Stimulated activated CD8-positive, alpha-beta memory T cell treated with anti-CD3 and anti-CD28 coated beads, Interleukin-4, amount 100 ng/mL, for 24 hours (primary cell): Measurements from ENCODE around the gene GPR156.
"Not testable (repeated sequence)": the region's sequence is repeated elsewhere in the genome, so short reads cannot be mapped to it uniquely, and the experiment has no call there.

Experiments used
- DNase-seq: peaks from one replicate; pipeline ENCODE4 v3.0.0-alpha.2; 2020; ENCODE audit warnings: low read depth

Gene GPR156

DNA sequence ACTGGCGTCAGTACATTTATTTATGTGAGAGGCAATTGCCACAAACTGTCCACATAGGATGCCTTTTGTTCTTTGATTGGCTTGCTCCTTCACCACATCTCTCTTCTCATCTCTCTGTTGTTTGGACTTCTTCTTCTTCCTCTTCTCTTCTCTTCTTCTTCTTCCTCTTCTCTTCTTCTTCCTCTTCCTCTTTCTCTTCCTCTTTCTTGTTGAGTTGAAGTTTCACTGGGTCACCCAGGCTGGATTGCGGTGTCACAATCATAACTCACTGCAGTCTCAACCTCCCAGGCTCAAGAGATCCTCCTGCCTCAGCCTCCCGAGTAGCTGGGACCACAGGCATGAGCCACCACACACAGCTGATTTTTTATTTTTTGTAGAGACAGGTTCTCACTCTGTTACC lies 123.1 kb downstream of the GPR156 start:
- no peak for DNase-seq

DNA sequence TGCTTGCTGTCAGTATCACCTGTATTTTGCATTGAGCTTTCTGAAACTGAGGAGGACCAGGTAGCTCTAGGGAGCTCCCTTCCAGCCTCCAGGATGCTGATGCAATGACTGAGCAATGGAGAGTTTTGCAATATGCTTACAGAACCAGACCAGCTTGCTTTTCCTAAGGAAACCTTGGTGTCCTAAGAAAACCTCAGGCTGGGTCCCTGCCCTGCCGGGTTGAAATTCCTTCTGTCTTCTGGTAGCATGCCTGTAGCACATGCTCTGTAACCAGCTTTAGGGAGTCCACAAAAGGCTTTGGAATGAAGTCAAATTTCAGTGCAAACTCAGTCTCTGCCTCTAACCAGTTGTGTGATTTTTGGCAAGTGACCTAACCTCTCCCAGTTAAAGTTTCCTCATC lies 125.0 kb downstream of the GPR156 start:
- DNase-seq = no peak

DNA sequence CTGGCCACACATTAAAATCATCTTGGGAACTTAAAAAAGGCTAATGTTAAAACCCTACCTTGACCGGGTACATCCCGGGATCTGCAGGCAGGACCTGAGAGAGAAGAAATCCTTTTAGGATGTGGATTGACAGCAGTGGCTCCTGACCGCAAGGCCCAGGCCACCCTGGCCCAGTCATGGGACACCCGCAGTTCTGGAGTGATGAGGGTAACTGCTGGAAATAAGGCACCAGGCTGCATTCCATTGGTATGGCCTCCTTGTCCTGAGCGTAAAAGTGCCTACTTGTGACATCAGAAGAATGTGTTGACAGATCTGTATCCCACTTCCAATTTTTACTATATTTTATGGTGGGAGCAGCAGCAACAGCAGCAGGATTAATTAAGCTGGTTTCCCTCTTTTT lies 127.3 kb downstream of the GPR156 start:
- DNase-seq = no peak

DNA sequence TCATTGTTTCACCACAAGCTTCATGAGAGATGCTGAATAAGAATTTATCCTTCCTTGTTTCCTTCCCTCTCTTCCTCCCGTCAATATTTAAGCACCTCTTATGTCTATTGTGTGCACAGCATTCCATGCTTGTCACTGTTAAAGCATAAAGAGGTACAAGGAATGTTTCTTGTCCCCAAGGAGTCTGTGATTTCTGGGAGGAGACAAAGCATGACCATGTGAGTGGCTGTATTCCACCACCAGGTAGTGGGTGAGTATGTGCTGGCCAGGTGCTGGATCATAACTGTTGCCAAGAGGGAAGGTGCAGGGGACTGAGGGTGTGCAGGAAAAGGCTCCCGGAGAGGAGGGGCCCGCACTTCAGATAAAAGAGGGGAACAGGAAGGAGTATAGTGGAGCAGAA lies 127.9 kb downstream of the GPR156 start:
- DNase-seq = no peak

DNA sequence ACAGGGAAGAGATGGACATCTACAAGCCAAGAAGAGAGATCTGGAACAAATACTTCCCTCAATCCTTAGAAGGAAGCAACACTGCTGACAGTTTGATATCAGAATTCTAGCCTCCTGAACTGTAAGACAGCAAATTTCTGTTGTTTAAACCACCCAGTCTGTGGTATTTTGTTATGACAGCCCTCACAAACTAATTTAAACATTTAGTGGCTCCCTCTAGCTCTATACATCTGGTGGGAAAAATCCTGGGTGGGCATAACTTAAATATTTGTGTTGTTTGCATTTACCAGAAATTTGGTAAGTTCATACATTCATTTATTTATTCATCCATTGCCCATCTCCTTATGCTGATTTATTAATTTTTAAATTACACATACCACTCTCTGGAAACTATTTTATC lies 128.3 kb downstream of the GPR156 start:
- no peak for DNase-seq

DNA sequence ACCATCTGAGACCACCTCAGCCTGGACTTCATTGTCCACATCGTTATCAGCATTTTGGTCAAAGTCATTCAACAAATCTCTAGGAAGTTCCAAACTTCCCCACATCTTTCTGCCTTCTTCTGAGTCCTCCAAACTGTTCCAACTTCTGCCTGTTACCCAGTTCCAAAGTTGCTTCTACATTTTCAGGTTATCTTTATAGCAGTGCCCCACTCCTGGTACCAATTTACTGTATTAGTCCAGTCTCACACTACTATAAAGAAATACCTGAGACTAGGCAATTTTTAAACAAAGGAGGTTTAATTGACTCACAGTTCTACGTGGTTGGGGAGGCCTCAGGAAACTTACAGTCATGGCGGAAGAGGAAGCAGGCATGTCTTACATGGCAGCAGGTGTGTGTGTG lies 129.3 kb downstream of the GPR156 start:
- DNase-seq = not testable (repeated sequence)

DNA sequence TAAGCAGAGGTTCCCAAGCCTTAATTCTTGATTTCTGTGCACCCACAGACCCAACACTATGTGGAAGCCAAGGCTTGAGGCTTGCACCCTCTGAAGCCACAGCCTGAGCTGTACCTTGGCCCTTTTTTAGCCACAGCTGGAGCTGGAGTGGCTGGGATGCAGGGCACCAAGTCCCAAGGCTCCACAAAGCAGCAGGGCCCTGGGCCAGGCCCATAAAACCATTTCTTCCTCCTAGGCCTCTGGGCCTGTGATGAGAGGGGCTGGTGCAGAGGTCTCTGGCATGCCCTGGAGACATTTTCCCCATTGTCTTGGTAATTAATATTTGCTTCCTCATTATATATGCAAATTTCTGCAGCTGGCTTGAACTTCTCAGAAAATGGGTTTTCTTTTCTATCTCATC lies 129.9 kb downstream of the GPR156 start:
- no peak for DNase-seq

DNA sequence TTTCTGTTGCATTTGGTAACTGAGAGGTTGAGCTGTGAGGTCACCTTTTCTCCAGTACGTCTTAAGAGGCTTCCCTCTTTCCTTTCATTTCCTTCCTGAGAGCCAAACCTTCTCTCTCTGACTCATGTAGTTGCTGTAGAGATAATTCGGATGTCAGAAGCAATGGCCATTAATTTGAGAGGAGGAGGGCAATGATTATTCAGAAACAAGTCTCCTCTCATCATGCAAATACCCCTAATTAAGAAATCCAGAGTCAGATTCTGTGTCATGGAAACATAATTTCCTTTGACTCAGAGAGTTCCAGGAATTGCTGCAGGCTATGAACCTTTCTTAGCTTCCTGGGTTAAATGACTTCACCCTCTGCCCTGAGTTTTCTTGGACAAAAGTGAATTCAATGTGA lies 131.7 kb downstream of the GPR156 start:
- DNase-seq = no peak

DNA sequence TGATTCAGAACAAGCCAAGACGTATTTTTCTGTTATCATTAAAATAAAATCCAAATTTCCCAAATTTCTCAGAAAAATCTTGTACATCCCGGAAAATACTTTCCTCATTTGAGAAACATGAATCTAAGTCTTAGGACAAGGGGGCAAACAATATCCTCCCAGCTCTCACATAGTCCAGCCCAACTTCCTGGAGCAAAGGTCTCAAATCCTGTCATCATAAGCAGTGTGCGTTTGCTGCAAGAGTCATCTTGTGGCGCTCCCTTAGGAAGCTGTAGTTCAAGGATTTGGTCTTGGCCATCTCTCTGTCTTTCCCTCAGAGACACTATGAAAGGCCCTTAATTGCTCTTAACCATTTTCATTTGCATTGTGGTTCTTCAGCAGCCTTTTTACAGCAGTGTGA lies 133.2 kb downstream of the GPR156 start:
- no peak for DNase-seq

DNA sequence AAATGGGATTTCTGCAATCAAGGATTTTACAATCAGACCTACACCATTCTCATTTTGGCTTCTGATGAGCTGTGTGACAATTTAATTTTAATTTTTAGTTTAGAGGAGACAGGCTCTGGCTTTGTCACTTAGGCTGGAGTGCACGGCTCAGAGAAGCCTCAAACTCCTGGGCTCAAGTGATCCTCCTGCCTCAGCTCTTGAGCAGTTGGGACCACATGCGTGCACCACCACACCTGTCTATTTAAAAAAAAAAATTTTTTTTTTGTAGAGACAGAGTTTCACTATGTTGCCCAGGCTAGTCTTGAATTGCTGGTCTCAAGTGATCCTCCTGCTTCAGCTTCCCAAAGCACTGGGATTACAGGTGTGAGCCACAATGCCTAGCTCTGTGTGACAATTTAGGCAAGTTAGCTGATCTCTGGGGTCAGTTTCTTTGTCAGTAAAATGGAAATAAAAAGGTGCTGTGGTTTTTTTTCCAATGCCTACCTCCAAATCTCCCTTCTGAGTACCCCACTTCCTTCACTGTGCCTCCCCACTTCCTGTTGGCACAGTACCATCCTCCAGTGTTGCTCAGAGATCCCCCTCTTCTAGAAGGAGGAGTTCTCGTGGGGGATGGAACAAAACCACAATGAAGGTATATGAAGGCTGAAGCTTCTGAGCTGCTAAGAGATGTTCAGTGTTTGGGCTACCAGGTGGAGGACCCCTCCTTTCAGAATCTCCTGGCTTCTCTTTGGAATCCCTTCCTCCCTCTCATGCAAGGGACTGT lies 136.7 kb downstream of the GPR156 start:
- no peak for DNase-seq

DNA sequence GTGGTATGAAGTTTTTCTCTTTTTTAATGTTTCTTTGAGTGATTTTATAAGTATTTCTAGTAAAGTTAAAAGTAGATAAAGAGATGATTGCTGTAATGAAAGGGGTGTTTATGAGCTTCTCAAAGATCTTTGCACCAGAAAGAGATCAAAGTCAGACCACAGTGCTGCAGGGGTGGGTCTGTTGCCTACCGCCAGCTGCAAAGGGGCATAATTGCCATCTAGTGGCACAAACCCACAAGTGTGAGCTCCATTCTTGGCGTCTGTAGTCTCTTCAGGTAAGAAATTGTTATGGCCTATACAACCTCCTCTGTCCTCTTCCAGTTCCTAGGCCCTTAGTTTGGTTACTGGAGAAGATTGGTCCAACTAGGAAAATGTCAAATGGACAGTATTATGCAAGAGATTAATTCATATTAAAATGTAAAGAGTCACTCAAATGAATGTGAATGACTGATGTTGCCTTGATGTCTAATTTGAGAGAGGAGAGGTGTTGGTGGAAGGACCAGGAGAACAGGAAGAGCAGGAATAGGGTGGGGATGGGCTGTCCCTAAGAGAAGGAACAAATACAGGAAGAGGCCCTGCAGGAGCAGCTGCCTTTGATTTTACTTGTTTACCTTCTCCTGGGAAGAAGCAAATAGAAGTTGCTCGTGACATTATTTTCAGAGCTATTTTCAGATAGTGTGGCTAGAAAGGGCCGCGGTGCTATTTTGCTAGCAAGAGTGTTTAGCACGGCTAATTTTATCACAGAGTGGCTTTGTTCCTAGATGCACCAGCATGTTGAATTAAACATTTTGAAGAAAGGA lies 137.8 kb downstream of the GPR156 start:
- DNase-seq = peak; percentile 7

DNA sequence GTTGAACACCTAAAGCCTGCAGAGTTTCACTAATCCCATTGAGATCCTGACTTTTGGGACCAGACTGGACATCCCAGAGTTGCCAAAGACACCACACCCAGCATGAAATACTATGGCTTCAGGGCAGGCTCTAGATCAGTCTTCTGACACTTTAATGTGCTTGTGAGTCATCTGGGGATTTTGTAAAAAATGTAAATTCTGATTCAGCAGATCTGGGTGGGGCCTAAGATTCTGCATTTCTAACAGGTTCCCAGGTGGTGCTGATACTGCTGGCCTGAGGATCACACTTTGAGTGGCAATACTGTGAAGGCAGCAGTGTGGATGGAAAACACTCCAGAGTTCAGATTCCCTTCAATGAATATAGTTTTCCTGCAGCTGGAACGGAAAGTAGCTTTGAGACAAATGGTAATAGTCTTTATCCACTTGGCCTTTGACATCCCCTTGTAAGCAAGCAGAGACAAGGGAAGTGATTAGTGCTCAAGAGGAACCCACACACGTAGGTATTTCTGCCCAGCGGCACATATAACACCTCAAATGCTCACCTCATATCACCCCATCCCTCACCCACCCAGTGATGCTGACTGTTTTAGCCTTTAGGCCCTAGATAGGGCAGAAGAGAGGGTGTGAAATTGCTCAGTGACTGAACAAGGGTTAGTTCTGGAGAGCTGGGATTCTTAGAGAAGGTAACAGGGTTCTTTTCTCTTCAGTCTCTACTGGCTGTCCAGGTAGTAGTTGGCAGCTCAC lies 139.3 kb downstream of the GPR156 start:
- no peak for DNase-seq

DNA sequence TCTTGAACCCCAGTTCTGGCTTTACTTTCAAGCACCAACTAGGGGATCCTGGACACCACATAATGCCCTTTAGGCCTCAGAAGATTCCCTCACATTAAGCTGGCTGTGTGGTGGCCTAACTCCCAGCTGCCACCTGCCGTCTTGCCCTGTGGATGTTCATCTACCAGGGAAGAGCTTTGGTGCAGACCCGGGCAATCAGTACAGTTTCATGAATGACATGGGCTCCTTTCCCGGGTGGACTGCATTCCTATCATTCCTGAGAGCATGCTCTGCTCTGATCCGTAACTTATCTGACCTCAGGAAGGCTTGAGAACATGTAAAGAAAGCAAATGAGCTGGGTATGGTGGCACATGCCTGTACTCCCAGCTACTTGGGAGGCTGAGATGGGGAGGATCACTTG lies 140.8 kb downstream of the GPR156 start:
- DNase-seq = no peak

DNA sequence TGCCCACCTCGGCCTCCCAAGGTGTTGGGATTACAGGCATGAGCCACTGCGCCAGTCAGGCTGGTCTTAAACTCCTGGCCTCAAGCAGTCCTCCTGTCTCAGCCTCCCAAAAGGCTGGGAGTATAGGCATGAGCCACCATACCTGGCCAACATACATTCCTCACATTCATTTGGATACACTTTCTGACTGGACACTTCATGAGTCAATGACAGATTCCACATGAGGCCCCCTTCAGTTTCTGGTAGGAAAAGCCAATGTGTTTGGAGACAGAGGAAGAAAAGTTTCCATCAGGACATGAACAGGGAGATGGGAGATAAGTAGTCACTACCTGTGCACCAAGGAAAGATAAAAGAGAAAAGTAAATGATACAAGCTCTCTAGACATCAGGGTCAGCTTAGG lies 141.3 kb downstream of the GPR156 start:
- DNase-seq = no peak

DNA sequence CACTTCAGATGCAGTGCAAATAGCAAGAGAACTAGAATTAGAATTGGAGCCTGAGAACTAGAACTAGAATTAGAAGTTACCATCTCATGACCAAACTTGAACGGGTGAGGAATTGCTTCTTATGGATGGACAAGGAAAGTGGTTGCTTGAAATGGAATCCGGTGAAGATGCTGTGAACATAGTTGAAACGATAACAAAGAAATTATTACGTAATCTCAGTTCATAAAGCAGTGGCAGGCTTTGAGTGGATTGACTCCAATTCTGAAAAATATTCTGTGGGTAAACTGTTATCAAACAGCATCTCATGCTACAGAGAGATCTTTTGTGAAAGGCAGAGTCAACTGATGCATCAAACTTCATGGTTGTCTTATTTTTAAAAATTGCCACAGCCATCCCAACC lies 142.8 kb downstream of the GPR156 start:
- no peak for DNase-seq

DNA sequence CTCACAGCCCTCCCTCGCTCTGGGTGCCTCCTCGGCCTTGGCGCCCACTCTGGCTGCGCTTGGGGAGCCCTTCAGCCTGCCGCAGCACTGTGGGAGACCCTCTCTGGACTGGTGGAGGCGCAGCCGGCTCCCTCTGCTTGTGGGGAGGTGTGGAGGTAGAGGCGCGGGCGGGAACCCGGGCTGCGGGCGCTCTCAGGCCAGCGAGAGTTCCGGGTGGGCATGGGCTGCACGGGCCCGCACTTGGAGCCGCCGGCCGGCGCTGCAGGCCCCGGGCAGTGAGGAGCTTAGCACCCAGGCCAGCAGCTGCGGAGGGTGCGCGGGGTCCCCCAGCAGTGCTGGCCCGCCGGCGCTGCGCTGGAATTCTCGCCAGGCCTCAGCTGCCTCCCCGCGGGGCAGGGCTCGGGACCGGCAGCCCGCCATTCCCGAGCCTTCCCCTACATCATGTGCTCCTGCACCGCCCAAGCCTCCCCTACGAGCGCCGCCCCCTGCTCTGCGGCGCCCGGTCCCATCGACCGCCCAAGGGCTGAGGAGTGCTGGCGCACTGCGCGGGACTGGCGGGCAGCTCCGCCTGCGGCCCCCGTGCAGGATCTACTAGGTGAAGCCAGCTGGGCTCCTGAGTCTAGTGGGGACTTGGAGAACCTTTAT lies 144.8 kb downstream of the GPR156 start:
- DNase-seq = no peak

DNA sequence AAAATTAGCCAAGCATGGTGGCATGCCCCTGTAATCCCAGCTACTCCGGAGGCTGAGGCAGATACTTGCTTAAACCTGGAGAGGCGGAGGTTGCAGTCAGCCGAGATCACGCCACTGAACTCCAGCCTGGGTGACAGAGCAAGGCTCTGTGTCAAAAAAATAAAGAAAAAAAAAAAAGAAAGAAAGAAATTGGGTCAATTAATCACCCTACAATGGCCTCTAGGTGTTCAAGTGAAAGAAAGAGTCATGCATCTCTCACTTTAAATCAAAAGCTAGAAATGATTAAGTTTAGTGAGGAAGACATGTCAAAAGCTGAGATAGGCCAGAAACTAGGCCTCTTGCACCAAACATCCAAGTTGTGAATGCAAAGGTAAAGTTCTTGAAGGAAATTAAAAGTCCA lies 145.9 kb downstream of the GPR156 start:
- no peak for DNase-seq

DNA sequence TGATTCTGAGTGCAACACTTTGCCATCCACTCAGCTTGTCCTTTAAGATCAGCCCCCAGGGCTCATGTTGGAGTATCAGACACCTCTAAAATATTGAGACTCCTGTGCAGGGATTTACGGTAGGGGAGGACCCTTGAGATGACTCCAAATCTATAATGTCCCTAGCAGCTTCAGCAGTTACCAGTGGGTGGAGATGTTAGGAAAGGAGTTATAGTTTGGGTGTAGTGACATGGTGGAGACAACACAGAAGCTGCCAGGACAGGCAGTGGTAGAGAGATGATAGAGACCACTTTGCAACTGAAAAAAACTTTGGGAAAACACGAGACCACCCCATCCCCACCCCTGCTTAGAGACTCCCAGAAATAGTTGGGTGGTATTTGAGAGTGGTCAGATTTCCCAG lies 147.5 kb downstream of the GPR156 start:
- no peak for DNase-seq

DNA sequence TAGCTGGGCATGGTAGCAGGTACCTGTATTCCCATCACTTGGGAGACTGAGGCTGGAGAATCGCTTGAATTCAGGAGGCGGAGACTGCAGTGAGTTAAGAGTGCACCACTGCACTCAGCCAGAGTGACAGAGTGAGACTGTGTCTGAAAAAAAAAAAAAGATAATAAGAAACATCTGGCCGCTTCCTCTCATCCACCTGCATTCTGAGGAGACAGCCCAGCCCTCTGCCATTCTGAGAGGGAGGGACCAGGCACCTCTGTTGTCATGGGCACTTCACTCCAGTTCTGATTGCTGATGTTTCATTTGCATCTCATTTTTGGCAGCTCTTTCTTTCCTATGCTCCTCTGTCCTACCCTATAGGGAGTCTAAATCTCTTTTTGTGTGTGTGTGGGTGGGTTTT lies 154.4 kb downstream of the GPR156 start:
- no peak for DNase-seq

DNA sequence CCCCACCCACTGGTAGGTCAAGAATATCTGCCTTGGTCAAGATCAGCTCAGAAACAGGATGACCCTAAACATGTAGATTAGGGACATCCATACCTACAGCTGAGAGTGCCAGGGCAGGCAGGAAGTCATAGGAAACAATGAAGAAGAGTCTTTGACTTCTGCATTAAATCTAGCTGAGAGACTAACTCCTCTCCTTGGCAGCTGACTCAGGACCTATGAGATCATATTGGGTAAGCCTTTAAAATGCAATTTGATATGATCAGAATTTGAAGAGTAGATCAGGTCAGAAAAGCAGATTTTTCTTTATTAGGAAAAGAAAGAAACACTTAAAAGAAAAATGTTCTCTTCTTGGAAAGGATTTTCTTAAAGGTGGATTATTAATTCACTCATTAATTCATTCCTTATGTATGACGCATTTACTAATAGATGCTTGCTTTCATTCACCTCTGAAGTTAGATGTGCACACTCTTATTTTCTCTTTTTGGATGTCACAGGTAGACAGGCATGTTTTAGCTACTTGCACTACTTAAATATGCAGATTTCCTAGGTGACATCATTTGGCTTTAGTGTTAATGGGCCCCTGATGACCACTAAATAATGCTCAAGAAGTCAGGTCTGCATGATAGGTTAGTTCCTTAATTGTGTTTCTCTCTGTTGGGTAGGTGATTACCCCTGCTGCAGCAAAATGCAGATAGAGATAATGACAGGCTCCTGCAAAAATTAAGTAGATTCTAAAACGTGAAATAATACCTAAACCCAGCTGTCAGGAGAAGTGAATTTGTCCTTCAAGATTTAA lies 155.1 kb downstream of the GPR156 start:
- DNase-seq = no peak

DNA sequence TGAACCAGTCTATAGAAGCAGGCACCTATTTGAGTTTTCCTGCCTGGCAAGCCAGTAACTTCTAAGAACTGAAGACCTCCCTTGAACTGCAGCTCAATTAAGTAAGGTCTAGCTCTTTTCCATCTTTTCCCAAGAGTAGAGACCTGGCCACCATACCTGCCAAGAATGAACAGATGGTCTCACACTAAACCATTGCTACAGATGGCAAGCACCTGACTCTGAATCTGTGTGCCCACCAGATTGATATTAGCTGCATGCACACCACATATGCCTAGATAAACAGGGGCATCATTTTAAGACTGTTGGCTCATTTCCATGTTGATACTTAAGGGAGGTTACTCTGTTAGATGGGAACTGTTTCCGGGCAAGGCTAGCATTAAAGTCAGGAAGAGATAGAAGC lies 156.0 kb downstream of the GPR156 start:
- no peak for DNase-seq

DNA sequence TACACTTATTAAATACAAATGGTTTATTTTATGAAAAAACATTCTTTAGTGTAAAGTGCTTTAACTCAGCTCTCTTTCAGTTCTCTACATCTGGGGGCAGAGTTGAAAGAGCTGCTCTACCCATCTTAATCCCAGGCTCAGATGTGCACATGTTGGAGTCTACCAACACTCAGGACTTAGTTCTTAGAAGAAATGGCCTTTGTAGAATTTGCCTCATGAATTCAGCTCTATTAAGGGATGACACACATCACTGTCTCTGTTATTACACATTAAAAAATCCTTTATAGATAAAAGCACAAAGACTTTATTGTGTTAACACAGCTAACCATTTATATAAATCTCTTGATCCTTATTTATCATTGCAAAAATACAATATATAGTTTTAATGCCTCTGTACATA lies 159.0 kb downstream of the GPR156 start:
- DNase-seq = no peak
